Neural cell (in vitro differentiated cells): ENCODE data around the gene INTS13.

Experiments
- EP300 ChIP-seq: fragments of 450-650 bp; conservative IDR thresholded peaks from 2 replicates; pipeline ENCODE4 v1.6.1; 2014; ENCODE audit warnings: antibody characterized with exemption, mild to moderate bottlenecking, moderate library complexity; ENCODE audit not compliant: poor library complexity, severe bottlenecking
- EZH2 ChIP-seq: fragments of 200-600, 300-800 bp; shearing (Covaris generic), sonication (generic); IDR thresholded peaks from 2 replicates; pipeline ENCODE4 v1.6.1; 2014; ENCODE audit warnings: antibody characterized with exemption, low read length, borderline replicate concordance, mild to moderate bottlenecking; ENCODE audit not compliant: insufficient read depth, poor library complexity, severe bottlenecking
- POLR2AphosphoS5 ChIP-seq: IDR thresholded peaks from 2 replicates; pipeline ENCODE4 v1.6.1; 2012
- RAD21 ChIP-seq: fragments of 450-650 bp; conservative IDR thresholded peaks from 2 replicates; pipeline ENCODE4 v1.6.1; 2014; ENCODE audit warnings: antibody characterized with exemption, mild to moderate bottlenecking, moderate library complexity
- TAF1 ChIP-seq: IDR thresholded peaks from 2 replicates; pipeline ENCODE4 v1.6.1; 2012; ENCODE audit warnings: low read depth
- TF ChIP-seq, protein P1 (sequence below): fragments of 450-650 bp; IDR thresholded peaks from 2 replicates; pipeline ENCODE4 v1.5.1; 2014; ENCODE audit warnings: antibody characterized with exemption, mild to moderate bottlenecking, moderate library complexity; ENCODE audit not compliant: poor library complexity, severe bottlenecking

DNA sequence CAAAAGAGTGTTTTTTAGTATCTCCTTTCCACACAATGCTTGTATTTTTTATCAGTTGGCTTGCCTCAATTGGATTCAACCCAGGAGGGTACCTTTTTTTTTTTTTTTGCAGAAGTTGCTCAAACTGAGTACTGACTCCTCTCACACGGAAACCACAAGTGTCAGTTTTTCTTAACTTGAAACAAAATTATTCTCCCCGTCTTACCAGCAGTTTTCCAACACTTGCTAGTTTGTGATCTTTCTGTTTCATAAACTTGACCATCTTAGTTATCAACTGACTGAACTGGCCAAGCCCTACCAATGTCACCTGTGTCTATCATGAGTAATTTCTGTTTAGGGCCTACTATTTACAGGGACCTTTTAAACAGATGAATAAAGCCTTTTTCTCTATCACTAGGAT, 70.7 kb downstream of the INTS13 start:
- TF ChIP-seq, protein P1, sequence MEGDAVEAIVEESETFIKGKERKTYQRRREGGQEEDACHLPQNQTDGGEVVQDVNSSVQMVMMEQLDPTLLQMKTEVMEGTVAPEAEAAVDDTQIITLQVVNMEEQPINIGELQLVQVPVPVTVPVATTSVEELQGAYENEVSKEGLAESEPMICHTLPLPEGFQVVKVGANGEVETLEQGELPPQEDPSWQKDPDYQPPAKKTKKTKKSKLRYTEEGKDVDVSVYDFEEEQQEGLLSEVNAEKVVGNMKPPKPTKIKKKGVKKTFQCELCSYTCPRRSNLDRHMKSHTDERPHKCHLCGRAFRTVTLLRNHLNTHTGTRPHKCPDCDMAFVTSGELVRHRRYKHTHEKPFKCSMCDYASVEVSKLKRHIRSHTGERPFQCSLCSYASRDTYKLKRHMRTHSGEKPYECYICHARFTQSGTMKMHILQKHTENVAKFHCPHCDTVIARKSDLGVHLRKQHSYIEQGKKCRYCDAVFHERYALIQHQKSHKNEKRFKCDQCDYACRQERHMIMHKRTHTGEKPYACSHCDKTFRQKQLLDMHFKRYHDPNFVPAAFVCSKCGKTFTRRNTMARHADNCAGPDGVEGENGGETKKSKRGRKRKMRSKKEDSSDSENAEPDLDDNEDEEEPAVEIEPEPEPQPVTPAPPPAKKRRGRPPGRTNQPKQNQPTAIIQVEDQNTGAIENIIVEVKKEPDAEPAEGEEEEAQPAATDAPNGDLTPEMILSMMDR, result no peak
- TF ChIP-seq TAF1, result no peak
- TF ChIP-seq EP300, result no peak
- TF ChIP-seq POLR2AphosphoS5, result no peak
- TF ChIP-seq EZH2, result no peak
- no peak for TF ChIP-seq RAD21
